ENCODE measurements around the gene LRRC26. TPM values are rescaled to one million over a fixed set of nuclear protein-coding genes. Genes with fewer than 3 reads are reported as not detected.

The LRRC26 gene
- under 1 TPM in 2 of 3 donors, not detected in 1; 0.40 to 0.47 TPM for polyA plus RNA-seq

- 6 to 16% (median 13%) methylated on average over 34 to 41 of the region's 41 CpGs for WGBS, 3 donors
- H3K27ac ChIP-seq (ENCODE audit: low read depth, low read length) = no peak within 1 kb of the TSS
Observed at GRCh38 chr9:137169896-137170358, at the start of gene LRRC26. LRRC26 (minus strand) TSS chr9:137170051; CDS start chr9:137169943, 108 bp downstream.

- 41 to 70% (median 63%) methylated on average over 12 of the region's 12 CpGs for WGBS, 3 donors
- no peak overlapping the region for H3K27ac ChIP-seq (ENCODE audit: low read depth, low read length)
Observed at GRCh38 chr9:137218754-137219271, 49.0 kb upstream of the LRRC26 start.

- 80 to 89% (median 80%) methylated on average over 27 to 30 of the region's 30 CpGs for WGBS, 3 donors
- no peak overlapping the region for H3K27ac ChIP-seq (ENCODE audit: low read depth, low read length)
Observed at GRCh38 chr9:137218212-137218753, 48.4 kb upstream of the LRRC26 start.

GRCh38 chr9:137217276-137218211 lies 47.7 kb upstream of the LRRC26 start:
- WGBS, 3 donors = 48 to 56% (median 54%) methylated on average over 36 of the region's 36 CpGs
- no peak overlapping the region for H3K27ac ChIP-seq (ENCODE audit: low read depth, low read length)

GRCh38 chr9:137216188-137216965 lies 46.5 kb upstream of the LRRC26 start:
- no peak overlapping the region for H3K27ac ChIP-seq (ENCODE audit: low read depth, low read length)
- 91 to 95% (median 92%) methylated on average over 25 to 30 of the region's 30 CpGs for WGBS, 3 donors

- no peak overlapping the region for H3K27ac ChIP-seq (ENCODE audit: low read depth, low read length)
- WGBS, 3 donors = 93 to 96% (median 93%) methylated on average over 21 to 22 of the region's 22 CpGs
Observed at GRCh38 chr9:137215196-137215986, 45.5 kb upstream of the LRRC26 start.

GRCh38 chr9:137214620-137215019 lies 44.8 kb upstream of the LRRC26 start:
- 93 to 95% (median 94%) methylated on average over 17 to 19 of the region's 19 CpGs for WGBS, 3 donors
- H3K27ac ChIP-seq (ENCODE audit: low read depth, low read length) = no peak overlapping the region

- H3K27ac ChIP-seq (ENCODE audit: low read depth, low read length) = no peak overlapping the region
- WGBS, 3 donors = 85 to 89% (median 88%) methylated on average over 42 to 49 of the region's 49 CpGs
Observed at GRCh38 chr9:137213160-137214060, 43.6 kb upstream of the LRRC26 start.

GRCh38 chr9:137212520-137212919 lies 42.7 kb upstream of the LRRC26 start:
- WGBS, 3 donors = 85 to 86% (median 86%) methylated on average over 21 of the region's 21 CpGs
- H3K27ac ChIP-seq (ENCODE audit: low read depth, low read length) = no peak overlapping the region

- WGBS, 3 donors = 77 to 84% (median 83%) methylated on average over 13 of the region's 13 CpGs
- no peak overlapping the region for H3K27ac ChIP-seq (ENCODE audit: low read depth, low read length)
Observed at GRCh38 chr9:137211532-137211931, 41.7 kb upstream of the LRRC26 start.

GRCh38 chr9:137206602-137207001 lies 36.8 kb upstream of the LRRC26 start:
- H3K27ac ChIP-seq (ENCODE audit: low read depth, low read length) = no peak overlapping the region
- WGBS, 3 donors = 43 to 86% (median 81%) methylated on average over 7 of the region's 7 CpGs

GRCh38 chr9:137205126-137206069 lies 35.5 kb upstream of the LRRC26 start, which contains the start of the genes NDOR1 and TMEM203:
NDOR1 (plus strand) TSS chr9:137205700; CDS start chr9:137205778, 78 bp downstream.
TMEM203 (minus strand) TSS chr9:137205648; CDS start chr9:137205414, 234 bp downstream.
- 0 to 1% (median 0%) methylated on average over 77 to 98 of the region's 98 CpGs for WGBS, 3 donors
- H3K27ac ChIP-seq (ENCODE audit: low read depth, low read length) = no peak within 1 kb of the TSS

GRCh38 chr9:137204731-137205125 lies 34.9 kb upstream of the LRRC26 start:
- WGBS, 3 donors = 7 to 16% (median 14%) methylated on average over 21 of the region's 21 CpGs
- no peak overlapping the region for H3K27ac ChIP-seq (ENCODE audit: low read depth, low read length)

- WGBS, 3 donors = 77 to 79% (median 78%) methylated on average over 8 of the region's 8 CpGs
- H3K27ac ChIP-seq (ENCODE audit: low read depth, low read length) = no peak overlapping the region
Observed at GRCh38 chr9:137202966-137203365, 33.1 kb upstream of the LRRC26 start.

GRCh38 chr9:137201205-137201868 lies 31.5 kb upstream of the LRRC26 start:
- WGBS, 3 donors = 15 to 23% (median 17%) methylated on average over 23 of the region's 23 CpGs
- H3K27ac ChIP-seq (ENCODE audit: low read depth, low read length) = no peak overlapping the region
